DLD1 (cell line): ENCODE results near the gene OPN1SW.

Experiments used
- in situ Hi-C: cut with HindIII; loops from 2 replicates; pipeline ENCODE4 v1.10.0; 2017; ENCODE audit warnings: low sequenced_read_pairs

OPN1SW gene

DNA sequence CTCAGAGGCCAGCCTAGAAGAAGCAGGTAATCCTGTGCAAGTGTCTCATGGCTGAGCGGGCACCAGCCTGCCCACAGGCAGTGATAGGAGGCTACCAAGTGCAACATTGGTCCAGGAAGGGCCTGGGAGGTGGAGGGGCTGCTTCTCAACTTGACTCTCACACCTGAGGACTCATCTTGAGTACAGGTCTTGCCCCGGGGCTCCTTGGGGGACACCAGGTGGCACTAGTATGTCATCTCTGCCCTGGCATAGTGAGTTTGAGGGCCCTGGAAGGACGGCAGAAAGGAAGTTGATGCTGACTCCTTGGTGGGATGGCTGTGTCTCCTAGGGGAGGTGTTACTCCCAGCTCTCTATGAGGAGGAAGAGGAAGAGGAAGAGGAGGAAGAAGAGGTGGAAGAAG is 18.4 kb upstream of the OPN1SW start:
- in situ Hi-C loops = no loop called here

DNA sequence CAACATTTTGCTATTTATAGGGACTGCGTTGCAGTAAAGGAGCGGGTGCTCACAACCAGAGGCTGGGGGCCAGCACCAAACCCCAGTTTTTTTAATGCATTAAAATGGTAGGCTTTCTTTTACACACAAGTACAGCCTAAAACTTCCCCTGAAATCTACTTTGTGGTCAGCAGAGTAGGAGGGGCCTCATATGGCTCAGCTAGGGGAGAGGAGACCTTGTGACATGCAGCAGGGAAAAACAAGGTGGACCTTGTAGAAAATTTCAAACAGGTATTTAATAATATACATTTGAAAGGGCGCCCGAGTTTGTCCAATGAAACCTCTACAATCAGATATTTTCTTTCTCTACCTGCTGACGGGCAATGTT is 17.6 kb upstream of the OPN1SW start:
- in situ Hi-C loops = no loop called here

DNA sequence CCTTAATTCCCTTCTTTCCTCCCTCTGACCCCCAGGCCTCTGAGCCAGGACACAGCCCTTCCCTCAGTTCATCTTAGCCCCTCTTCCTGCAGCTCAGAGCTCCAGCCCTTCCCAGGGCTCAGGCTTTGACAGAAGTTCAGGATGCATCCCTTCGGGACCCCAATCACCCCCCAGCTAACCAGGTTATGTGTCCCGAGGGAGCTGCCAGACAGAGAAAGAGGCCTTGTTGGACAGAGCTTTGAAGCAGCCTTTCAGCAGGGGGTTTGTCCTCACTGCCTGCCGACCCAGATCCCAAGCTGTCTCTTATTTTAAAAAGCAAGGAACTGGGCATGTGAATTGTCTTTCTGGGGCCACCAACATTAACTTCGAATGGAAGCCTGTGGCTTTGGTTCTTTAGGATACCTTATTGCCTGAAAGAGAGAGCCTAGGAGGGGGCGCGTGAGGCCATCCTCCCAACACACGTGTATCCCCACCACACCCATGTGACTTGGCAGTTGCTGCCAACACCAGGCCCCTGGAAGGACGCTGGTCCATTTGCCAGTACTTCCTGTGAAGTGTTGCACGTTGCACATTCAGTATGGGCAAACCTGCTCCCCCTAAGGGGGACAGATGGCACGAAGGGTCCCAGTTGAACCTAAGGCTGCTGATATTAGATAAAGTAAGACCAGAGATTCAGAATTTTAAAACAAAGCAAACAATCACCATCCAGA is 17.0 kb upstream of the OPN1SW start:
- in situ Hi-C loops = no loop called here

- in situ Hi-C loops = no loop called here
Measured at GRCh38 chr7:128791972-128792327, 16.4 kb upstream of the OPN1SW start.

DNA sequence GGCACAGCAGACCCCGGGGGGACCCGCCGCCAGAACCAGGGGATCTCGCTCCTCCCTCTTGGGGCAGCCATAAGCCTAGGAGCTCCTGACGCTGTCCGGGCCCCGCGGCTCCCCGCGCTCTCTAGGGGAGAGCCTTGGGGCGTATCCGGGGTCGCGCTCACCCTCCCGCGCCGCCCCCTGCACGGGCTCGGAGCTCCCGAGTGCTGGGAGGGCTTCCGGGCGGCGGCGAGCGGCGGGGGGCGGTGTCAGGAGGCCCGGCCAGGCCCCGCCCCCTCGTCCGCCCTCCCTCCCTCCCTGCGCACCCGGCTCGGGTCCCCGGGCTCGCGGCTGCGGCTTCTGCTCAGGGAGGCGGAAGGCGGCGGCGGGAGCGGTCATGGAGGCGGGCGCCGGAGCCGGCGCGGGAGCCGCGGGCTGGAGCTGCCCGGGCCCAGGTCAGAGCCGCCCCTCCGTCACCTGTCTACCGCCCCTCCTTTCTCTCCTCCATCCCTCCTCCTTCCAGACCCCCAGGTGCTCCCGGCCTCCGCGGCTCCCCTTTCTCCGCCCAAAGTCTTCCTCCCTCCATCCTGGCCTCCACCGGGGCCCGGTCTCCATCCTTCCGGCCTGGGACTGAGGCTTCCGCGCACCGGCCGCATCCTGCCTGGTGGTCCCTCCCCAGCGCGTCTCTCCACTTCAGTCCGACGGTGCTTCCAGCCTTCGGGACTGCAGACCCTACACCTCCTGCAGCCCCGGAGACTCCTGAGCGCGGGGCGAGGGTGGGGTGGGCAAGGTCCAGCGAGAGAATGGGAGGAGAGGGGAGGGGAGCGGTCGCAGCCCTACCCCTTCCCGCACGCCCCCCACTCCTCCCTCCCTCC is 15.8 kb upstream of the OPN1SW start, which contains the start of gene CCDC136:
Gene CCDC136, plus strand, starts transcription at position 848 of the 851 bp plus-strand sequence. CDS start 444 bp downstream, outside the sequence.
- in situ Hi-C loops = no loop called here

- in situ Hi-C loops = no loop called here
Measured at GRCh38 chr7:128790315-128791041, 14.9 kb upstream of the OPN1SW start.

DNA sequence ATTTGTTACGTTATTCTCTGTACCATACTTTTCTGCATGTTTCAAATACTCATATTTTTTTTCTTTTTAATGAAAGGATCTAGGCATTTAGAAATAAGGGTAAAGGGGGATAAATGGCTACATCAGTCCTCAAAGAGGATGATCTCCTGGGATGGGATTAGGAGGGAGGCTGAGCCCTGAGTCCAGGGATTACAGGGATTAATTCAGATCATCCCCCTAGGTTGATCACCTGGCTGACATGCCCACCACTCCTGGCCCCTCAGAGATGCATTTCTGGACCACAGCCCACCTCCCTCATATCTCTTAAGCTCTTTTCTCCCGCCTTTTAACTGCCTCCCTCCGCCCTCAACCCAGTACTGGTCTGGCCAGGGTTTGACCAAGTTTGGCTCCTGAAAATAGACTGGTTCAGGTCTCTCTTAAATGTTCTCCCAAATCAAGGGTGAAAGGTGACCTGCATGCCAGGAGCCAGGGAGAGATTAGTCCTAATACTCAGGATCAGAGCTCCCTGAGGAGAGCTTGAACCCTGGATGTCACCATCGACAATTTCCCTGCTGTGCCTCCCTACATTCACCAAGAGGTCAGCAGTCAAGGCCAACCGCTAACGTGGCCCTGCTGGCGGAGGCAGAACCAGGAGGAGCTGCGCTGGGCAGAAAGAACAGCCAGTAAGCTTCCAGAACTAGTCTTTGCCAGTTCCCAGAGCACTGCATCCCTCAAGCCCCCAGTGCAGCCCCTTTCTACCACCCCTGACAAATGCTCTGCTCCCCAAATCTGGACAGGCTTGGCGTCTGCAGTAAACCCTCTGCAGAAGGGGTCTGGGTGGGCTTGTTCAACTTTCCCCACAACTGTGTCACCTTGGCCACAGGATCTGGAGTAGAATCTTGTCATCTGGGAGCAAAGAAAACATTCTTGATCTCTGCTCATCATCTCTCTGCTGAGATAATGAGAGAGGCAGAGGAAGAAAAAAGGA is 13.1 kb upstream of the OPN1SW start:
- in situ Hi-C loops = no loop called here

DNA sequence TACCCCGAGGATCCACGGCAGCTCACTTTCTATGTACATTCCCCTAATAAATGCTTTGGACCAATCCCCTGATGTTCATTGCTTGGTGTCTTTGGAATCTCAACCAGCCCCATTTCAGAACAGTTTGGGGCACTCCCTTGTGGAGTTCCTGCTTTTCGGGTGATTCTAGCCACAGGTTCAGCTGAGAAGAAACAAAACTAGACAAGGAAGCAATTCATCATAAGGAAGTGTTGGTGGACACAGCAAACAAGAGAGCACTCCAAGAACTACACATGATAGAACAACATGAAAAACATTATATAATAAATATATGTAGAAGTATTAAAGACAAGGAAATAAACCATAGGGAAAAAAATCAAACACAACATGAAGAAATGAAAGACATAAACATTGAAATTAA is 10.1 kb upstream of the OPN1SW start:
- in situ Hi-C loops = no loop called here

DNA sequence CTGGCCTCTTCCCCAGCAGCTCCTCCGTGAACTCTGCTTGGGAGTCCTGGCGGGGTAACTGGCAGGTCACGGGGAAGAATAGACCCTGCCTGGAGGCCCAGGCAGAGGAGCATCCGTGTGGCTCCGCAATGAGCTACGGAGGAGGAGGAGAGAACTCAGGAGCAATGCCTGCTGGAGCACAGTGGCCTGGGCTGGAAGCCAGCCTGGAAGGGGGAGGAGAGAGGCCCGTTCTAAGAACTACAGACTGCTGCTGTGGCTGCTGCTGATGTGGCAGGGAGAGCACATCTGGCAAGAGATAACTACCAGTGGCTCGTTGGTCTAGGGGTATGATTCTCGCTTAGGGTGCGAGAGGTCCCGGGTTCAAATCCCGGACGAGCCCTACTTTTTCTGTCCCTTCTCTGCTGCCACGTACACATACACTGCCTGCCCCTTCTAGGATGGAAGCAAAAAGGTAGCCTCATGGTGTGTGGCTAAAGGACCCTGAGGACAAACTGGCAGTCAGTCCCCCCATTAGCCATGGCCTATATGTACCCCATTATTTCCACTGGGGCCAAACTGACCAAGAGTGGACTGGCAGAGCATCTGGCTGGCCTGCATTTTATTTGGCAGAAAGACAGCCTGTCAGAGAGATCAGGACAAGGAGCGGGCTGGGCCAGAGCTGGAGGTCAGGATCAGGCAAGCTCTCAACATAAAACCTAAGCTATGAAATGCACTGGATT is 7.7 kb upstream of the OPN1SW start:
- in situ Hi-C loops = no loop called here

- in situ Hi-C loops = no loop called here
Measured at GRCh38 chr7:128781851-128782250, 6.3 kb upstream of the OPN1SW start.

DNA sequence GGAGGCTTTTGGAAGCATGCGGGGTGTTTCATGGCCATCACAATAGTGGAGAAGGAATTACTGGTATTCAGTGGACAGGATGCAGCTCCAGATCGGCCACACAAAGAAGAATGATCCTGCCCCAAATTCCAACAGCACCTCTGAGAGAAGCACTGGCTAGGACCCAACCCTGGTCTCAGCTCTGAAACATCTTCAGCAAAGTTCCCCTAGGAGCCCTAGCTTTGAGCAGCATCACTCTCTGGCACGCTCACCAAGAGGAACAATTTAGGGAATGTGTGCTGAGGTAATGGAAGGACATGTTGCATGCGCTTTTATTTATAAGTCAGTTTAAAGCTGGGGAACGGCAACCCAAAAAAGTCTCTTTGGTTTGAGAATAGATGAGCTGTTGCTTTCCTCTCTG is 5.5 kb upstream of the OPN1SW start:
- in situ Hi-C loops = no loop called here

DNA sequence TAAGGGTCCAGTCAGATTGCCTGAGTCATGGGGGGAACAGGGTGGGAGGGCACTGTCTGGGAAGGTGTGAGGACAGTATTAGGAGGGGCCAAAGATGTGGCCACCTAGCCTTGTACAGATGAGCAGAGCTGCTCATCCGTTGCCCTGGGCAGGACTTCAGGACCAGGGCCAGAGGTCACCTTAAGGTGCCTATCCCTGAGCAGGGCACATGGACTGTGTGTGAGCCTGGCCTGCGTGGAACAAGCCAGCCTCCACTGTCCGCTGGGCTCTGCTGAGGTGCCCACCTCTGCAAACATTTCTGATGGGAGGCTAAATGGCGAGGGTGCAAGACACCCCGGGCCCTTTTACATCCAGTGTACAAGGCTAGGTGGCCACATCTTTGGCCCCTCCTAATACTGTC is 3.4 kb upstream of the OPN1SW start:
- in situ Hi-C loops = no loop called here

- in situ Hi-C loops = no loop called here
Measured at GRCh38 chr7:128777156-128778123, 1.8 kb upstream of the OPN1SW start.

- in situ Hi-C loops = no loop called here
Measured at GRCh38 chr7:128774921-128775320, 673 bp downstream of the OPN1SW start.

DNA sequence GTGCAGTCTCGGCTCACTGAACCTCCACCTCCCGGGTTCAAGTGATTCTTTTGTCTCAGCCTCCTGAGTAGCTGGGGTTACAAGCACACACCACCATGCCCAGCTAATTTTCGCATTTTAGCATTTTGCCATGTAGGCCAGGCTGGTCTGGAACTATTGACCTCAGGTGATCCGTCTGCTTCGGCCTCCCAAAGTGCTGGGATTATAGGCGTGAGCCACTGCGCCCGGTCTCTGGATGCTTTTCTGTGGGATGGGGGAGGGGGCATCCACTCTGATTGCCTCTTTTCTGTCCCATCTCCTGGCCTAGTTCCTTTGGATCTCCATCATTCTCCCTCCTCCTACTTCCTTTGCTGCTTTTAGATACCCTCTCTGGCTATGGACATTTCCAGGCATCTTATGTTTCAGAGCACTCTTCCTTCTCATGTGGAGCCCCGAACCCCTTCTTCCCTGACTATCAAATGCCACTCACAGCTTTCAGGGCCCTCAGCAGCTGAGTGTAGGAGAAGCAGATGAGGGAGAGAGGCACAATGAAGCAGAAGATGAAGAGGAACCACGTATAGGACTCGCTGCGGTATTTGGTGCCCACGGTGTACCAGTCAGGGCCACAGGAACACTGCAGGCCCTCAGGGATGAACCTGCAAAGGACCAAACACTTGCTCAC is 1.4 kb downstream of the OPN1SW start:
- in situ Hi-C loops = no loop called here

DNA sequence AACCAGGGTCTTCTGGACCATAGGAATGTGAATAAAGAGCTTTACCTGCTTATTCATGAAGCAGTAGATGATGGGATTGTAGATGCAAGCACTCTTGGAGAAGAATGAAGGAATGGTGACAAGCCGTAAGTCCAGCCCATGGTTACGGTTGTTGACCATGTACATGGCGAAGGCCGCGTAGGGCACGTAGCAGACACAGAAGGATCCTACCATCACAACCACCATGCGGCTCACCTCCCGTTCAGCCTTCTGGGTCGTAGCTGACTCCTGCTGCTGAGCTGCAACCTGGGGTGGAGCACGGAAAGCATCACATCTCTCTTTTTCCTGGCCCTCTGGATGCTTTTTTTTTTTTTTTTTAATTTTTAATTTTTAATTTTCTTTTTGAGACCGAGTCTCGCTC is 2.0 kb downstream of the OPN1SW start:
- in situ Hi-C loops = no loop called here

- in situ Hi-C loops = no loop called here
Measured at GRCh38 chr7:128770233-128770632, 5.4 kb downstream of the OPN1SW start.

DNA sequence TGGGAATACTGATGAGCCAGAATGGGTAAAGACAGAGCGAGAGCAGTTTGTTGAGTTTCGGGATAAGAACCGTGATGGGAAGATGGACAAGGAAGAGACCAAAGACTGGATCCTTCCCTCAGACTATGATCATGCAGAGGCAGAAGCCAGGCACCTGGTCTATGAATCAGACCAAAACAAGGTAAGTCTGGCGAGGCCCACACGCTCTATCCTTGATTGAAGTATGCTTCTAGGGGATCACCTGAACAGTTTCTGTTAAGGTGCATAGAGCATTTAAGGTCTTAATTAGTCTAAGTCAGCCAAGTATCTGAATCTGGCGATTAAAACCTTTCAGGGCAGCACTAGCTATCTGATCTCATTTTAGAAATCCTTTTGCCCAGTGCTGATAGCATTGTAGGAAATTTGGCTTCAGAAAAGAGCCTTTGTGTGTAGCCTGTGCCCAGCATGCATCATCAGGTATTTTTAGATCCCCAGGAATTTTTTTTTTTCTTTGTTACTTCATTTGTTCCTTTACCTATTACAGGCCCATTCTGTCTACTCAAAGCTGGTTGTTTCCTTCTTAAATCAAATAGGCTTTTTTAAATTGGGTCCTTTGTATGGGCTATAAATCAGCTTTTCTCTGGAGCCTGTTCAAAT is 8.0 kb downstream of the OPN1SW start:
- in situ Hi-C loops = no loop called here
